GM12864 (cell line): Measurements from ENCODE around the gene TENT4B.
"Not testable (repeated sequence)": the region's sequence is repeated elsewhere in the genome, so short reads cannot be mapped to it uniquely, and the experiment has no call there.

Source experiments
- DNase-seq: peaks from one replicate; pipeline ENCODE4 v3.0.0-alpha.2; 2011; ENCODE audit warnings: low read depth
- H3K4me3 ChIP-seq: 2 replicates; pipeline ENCODE4 v1.5.1; 2011; ENCODE audit warnings: mild to moderate bottlenecking, low read depth, low read length, control low read depth
- CTCF ChIP-seq: IDR thresholded peaks from 2 replicates; pipeline ENCODE4 v1.5.1; 2011; ENCODE audit warnings: low read depth, mild to moderate bottlenecking, moderate library complexity, low read length, control low read depth, inconsistent platforms; ENCODE audit errors: missing control alignments

TENT4B gene

GRCh38 chr16:50229149-50229726 is 76.1 kb downstream of the TENT4B start:
- no peak for TF ChIP-seq CTCF
- no peak for DNase-seq
- H3K4me3 ChIP-seq = no peak overlapping the region

GRCh38 chr16:50234771-50235556 is 81.9 kb downstream of the TENT4B start:
- DNase-seq = no peak
- H3K4me3 ChIP-seq = no peak overlapping the region
- no peak for TF ChIP-seq CTCF

- no peak for DNase-seq
- TF ChIP-seq CTCF = no peak
- no peak overlapping the region for H3K4me3 ChIP-seq
Measured at GRCh38 chr16:50235581-50235980, 82.5 kb downstream of the TENT4B start.

- H3K4me3 ChIP-seq = no peak overlapping the region
- no peak for TF ChIP-seq CTCF
- no peak for DNase-seq
Measured at GRCh38 chr16:50238314-50238713, 85.2 kb downstream of the TENT4B start.

- no peak for DNase-seq
- no peak overlapping the region for H3K4me3 ChIP-seq
- no peak for TF ChIP-seq CTCF
Measured at GRCh38 chr16:50238868-50239301, 85.8 kb downstream of the TENT4B start.

- DNase-seq, H3K4me3 ChIP-seq: not testable (repeated sequence)
Measured at GRCh38 chr16:50243024-50243423, 89.9 kb downstream of the TENT4B start.

- H3K4me3 ChIP-seq = no peak overlapping the region
- no peak for TF ChIP-seq CTCF
- no peak for DNase-seq
Measured at GRCh38 chr16:50244140-50244503, 91.0 kb downstream of the TENT4B start.
